Posterior cingulate gyrus (tissue), 11 donors: ENCODE measurements around the gene TFPI.

Experiments
- DNase-seq, 10 donors: peaks; one replicate each; pipeline versions ENCODE4 v3.0.0 to v3.0.0-alpha.2; 2020 to 2021; ENCODE audit warnings: mixed read lengths in 3 of 10
- intact Hi-C: fragments of 100-400 bp; cut with DNase I; formaldehyde crosslinking; loops from one replicate; pipeline ENCODE4 v1.15.1; 2023

Gene TFPI

GRCh38 chr2:187435756-187436155 lies 118.5 kb downstream of the TFPI start:
- no peak for DNase-seq
- intact Hi-C loops, result no loop called here

- intact Hi-C loops, result no loop called here
- DNase-seq, result no peak
Measured at GRCh38 chr2:187435078-187435477, 119.2 kb downstream of the TFPI start.

GRCh38 chr2:187434342-187434785 lies 119.9 kb downstream of the TFPI start:
- intact Hi-C loops, result no loop called here
- DNase-seq, result no peak

GRCh38 chr2:187431911-187432310 lies 122.3 kb downstream of the TFPI start:
- intact Hi-C loops, result no loop called here
- DNase-seq, result no peak

- intact Hi-C loops, result no loop called here
- no peak for DNase-seq
Measured at GRCh38 chr2:187429989-187430388, 124.2 kb downstream of the TFPI start.

GRCh38 chr2:187424146-187424545 lies 130.1 kb downstream of the TFPI start:
- intact Hi-C loops, result no loop called here
- DNase-seq, result no peak

- intact Hi-C loops, result no loop called here
- DNase-seq, result no peak
Measured at GRCh38 chr2:187422282-187422681, 132.0 kb downstream of the TFPI start.

- no peak for DNase-seq
- intact Hi-C loops, result no loop called here
Measured at GRCh38 chr2:187421519-187421918, 132.7 kb downstream of the TFPI start.

GRCh38 chr2:187419808-187420207 lies 134.4 kb downstream of the TFPI start:
- intact Hi-C loops, result no loop called here
- DNase-seq, result no peak

- peak in 2 of 10 donors; percentile 21 to 55 for DNase-seq
- intact Hi-C loops, result no loop called here
Measured at GRCh38 chr2:187415449-187415848, 138.8 kb downstream of the TFPI start.
